ENCODE data around the gene RND3. TPM values are rescaled to one million over a fixed set of nuclear protein-coding genes. Genes with fewer than 3 reads are reported as not detected.

The RND3 gene
- total RNA-seq, 3 donors from 2014 or later, result 42.2 to 80.1 (median 57.5) TPM

DNA sequence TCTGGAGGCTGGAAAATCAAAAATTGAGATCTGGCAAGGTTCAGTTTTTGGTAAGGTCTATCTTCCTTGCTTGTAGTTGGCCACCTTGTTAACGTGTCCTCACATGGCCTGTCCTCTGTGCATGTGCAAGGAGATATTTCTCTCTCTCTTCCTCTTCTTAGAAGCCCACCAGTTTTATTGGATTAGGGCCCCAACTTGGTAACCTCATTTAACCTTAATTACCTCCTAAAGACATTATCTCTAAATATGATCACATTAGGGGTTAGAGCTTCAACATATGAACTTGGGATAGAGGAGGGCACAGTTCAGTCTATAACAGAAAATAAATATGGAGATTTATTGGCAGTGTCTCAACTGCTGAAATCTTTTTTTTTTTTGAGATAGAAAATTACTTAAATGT is 19.6 kb upstream of the RND3 start:
- Histone ChIP-seq H3K4me3 (no peak overlapping the region), H3K9me3 (no peaks in the 10 kb centered on the region), H3K4me1 (ENCODE audit: low read depth) (no peaks in the 10 kb centered on the region), H3K36me3 (ENCODE audit: low read depth) (no peaks in the 10 kb centered on the region)
- no peak for DNase-seq
- intact Hi-C loops (cut with DNase I, micrococcal nuclease), result no loop called here
- no peak for ATAC-seq
- TF ChIP-seq, protein P1, sequence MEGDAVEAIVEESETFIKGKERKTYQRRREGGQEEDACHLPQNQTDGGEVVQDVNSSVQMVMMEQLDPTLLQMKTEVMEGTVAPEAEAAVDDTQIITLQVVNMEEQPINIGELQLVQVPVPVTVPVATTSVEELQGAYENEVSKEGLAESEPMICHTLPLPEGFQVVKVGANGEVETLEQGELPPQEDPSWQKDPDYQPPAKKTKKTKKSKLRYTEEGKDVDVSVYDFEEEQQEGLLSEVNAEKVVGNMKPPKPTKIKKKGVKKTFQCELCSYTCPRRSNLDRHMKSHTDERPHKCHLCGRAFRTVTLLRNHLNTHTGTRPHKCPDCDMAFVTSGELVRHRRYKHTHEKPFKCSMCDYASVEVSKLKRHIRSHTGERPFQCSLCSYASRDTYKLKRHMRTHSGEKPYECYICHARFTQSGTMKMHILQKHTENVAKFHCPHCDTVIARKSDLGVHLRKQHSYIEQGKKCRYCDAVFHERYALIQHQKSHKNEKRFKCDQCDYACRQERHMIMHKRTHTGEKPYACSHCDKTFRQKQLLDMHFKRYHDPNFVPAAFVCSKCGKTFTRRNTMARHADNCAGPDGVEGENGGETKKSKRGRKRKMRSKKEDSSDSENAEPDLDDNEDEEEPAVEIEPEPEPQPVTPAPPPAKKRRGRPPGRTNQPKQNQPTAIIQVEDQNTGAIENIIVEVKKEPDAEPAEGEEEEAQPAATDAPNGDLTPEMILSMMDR (IDR thresholded peaks at IDR 0.05), result no peak

DNA sequence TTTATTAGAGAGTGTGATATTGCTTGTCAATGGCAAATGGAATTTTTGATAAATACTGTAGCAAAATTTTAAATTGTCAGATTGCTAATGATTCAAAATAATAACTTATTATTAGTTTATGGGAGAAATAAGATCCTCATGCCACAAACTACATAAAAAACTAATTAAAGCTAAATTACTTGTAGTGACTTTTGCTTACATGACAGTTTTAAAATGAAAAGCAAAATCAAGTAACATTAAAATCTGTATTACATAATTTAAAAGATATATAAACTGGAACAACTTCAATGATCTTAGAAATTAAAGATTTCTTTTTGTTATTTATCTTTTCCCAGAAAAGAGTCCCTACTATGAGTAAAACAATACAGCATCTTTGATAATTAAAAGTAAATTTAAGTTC is 17.7 kb upstream of the RND3 start:
- no peak for ATAC-seq

DNA sequence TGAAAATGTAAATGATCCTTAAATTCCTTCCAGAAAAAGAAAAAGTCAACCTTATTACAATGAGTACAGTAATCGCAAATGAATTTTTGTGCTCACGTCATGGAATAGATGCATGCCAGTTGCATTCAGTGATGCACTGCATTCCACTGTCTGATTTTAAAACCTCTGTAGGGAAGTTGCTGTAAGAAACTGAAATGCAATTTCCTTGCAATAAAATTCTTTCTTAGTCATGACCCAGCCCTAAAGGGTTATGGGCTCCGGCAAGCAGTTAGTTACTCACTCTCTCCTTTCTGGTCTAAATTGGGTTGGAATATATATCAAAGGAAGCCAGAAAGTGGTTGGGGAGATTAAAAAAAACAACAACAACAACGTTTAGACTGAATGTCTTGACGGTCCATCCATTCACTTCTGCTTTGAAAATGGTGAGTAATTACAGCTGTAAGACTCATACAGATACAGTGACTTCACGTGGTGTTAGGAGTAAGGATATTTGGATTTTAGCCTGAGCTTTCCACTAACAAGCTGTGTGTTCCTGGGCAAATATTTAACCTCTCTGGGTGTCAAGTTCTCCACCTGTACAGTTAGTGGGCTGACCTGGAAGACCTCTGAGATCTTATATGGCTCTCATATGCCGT is 8.6 kb upstream of the RND3 start:
- TF ChIP-seq, protein P1 (IDR thresholded peaks at IDR 0.05), result no peak
- ATAC-seq, result peak; percentile 69
- no peak for DNase-seq
- Histone ChIP-seq H3K36me3 (ENCODE audit: low read depth) (no peaks in the 10 kb centered on the region), H3K9me3 (no peaks in the 10 kb centered on the region), H3K4me3 (no peak overlapping the region), H3K4me1 (ENCODE audit: low read depth) (no peaks in the 10 kb centered on the region)
- intact Hi-C loops (cut with DNase I, micrococcal nuclease), result no loop called here

More for the DNA sequence above, 17.7 kb upstream of the RND3 start:
- no peak for DNase-seq
- intact Hi-C loops (cut with DNase I, micrococcal nuclease), result no loop called here
- Histone ChIP-seq H3K4me1 (ENCODE audit: low read depth) (no peaks in the 10 kb centered on the region), H3K36me3 (ENCODE audit: low read depth) (no peaks in the 10 kb centered on the region), H3K4me3 (no peak overlapping the region), H3K9me3 (no peaks in the 10 kb centered on the region)
- TF ChIP-seq, protein P1 (IDR thresholded peaks at IDR 0.05), result no peak

DNA sequence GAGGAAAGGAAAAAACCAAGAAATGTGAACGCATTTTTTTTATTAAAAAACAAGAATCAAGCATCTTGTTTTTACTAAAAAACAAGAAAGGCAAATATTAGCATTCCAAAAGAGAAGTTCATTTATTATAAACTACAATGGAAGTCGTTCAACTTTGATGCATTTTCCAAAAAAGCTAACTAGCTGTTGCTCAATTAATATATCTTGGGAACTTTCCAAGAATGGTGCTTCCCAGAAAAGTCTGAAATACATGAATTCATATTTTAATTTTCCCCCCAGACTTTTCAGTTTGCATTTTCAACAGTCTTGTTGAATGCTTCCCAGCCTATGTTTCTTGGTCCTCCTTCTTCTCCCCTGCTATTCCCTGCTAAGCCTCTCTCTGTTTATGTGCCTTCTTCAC is 7.5 kb upstream of the RND3 start:
- H3K36me3 ChIP-seq (ENCODE audit: low read depth), result no peaks in the 10 kb centered on the region
- H3K4me3 ChIP-seq, result no peak overlapping the region
- DNase-seq, result no peak
- no peaks in the 10 kb centered on the region for H3K9me3 ChIP-seq
- TF ChIP-seq, protein P1 (IDR thresholded peaks at IDR 0.05), result no peak
- ATAC-seq, result no peak
- H3K4me1 ChIP-seq (ENCODE audit: low read depth), result no peaks in the 10 kb centered on the region
- intact Hi-C loops (cut with DNase I, micrococcal nuclease), result no loop called here

DNA sequence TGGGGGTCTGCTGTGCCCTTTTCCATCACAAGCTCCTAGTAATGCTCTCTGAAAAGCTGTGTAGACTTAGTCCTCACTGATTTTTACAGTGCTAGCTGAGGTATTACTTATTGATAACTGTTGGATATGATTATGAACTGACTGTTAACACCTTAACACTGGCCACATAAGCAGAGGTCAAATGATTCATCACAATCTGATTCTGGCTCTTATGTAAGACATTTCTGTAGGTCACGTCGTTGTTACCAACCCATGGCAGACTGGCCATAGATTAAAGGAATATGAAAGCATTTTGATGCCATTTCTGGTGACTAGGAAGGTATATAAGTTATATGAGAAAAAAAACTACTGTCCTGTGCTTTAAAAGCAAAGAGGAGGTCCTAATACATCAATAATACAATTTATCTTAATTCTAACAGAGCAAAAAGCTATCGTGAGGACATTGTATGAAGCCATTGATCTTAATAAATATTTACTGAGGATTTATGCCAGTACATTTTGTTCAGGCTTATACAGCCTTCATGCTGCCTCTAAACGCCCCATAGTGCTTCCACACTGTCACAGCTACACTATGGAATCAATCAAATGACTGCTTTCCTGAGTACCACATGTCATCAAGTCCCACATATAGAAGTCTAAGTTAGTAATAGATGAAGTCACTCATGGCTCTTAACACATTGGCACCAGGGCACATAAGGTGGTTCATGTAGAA is 6.9 kb upstream of the RND3 start:
- H3K4me1 ChIP-seq (ENCODE audit: low read depth), result no peaks in the 10 kb centered on the region
- ATAC-seq (no peak), DNase-seq (no peak)
- no peak overlapping the region for H3K4me3 ChIP-seq
- intact Hi-C loops (cut with DNase I, micrococcal nuclease), result no loop called here
- TF ChIP-seq, protein P1 (IDR thresholded peaks at IDR 0.05), result no peak
- H3K36me3 ChIP-seq (ENCODE audit: low read depth), result no peaks in the 10 kb centered on the region
- no peaks in the 10 kb centered on the region for H3K9me3 ChIP-seq

Data from mucosa of descending colon (tissue), 3 donors.